ENCODE data around the gene GNA15.
"Not testable (repeated sequence)": the region's sequence is repeated elsewhere in the genome, so short reads cannot be mapped to it uniquely, and the experiment has no call there.

Gene GNA15

GRCh38 chr19:3135961-3136683, at the start of gene GNA15:
TSS of gene GNA15 (plus strand) at chr19:3136033. CDS start at chr19:3136451, 418 bp downstream.
- DNase-seq (ENCODE audit: low read depth), result no peak
- no peaks in the 10 kb centered on the region for H3K27me3 ChIP-seq (replicated peaks; ENCODE audit: control insufficient read depth, insufficient read depth, low read length)
- H3K9me3 ChIP-seq (ENCODE audit: control insufficient read depth, low read length), result no peaks in the 10 kb centered on the region
- peaks cover 6% of the 10 kb centered on the region for H3K4me1 ChIP-seq (ENCODE audit: control insufficient read depth, insufficient read depth, low read length)
- H3K4me3 ChIP-seq (ENCODE audit: low read length), result no peak within 1 kb of the TSS
- no peaks in the 10 kb centered on the region for H3K36me3 ChIP-seq (ENCODE audit: control insufficient read depth, insufficient read depth, low read length, severe bottlenecking)
- H3K9ac ChIP-seq (ENCODE audit: low read length), result peak within 1 kb of the TSS; percentile 27

- H3K9ac ChIP-seq (ENCODE audit: low read length), result no peak overlapping the region
- no peaks in the 10 kb centered on the region for H3K9me3 ChIP-seq (ENCODE audit: control insufficient read depth, low read length)
- no peaks in the 10 kb centered on the region for H3K4me1 ChIP-seq (ENCODE audit: control insufficient read depth, insufficient read depth, low read length)
- DNase-seq (ENCODE audit: low read depth), result no peak
- no peak overlapping the region for H3K4me3 ChIP-seq (ENCODE audit: low read length)
- H3K36me3 ChIP-seq (ENCODE audit: control insufficient read depth, insufficient read depth, low read length, severe bottlenecking), result no peaks in the 10 kb centered on the region
- no peaks in the 10 kb centered on the region for H3K27me3 ChIP-seq (replicated peaks; ENCODE audit: control insufficient read depth, insufficient read depth, low read length)
Observed at GRCh38 chr19:3087769-3088168, 48.1 kb upstream of the GNA15 start.

- H3K9ac ChIP-seq (ENCODE audit: low read length); H3K27me3 ChIP-seq (replicated peaks; ENCODE audit: control insufficient read depth, insufficient read depth, low read length); H3K4me3 ChIP-seq (ENCODE audit: low read length); DNase-seq (ENCODE audit: low read depth); H3K9me3 ChIP-seq (ENCODE audit: control insufficient read depth, low read length); H3K4me1 ChIP-seq (ENCODE audit: control insufficient read depth, insufficient read depth, low read length); H3K36me3 ChIP-seq (ENCODE audit: control insufficient read depth, insufficient read depth, low read length, severe bottlenecking): not testable (repeated sequence)
Observed at GRCh38 chr19:3089299-3089855, 46.5 kb upstream of the GNA15 start.

- Histone ChIP-seq H3K4me3 (ENCODE audit: low read length) (peak overlapping the region; percentile 96), H3K9ac (ENCODE audit: low read length) (peak overlapping the region; percentile 99), H3K9me3 (ENCODE audit: control insufficient read depth, low read length) (no peaks in the 10 kb centered on the region), H3K4me1 (ENCODE audit: control insufficient read depth, insufficient read depth, low read length) (peaks cover 40% of the 10 kb centered on the region), H3K27me3 (replicated peaks; ENCODE audit: control insufficient read depth, insufficient read depth, low read length) (no peaks in the 10 kb centered on the region), H3K36me3 (ENCODE audit: control insufficient read depth, insufficient read depth, low read length, severe bottlenecking) (no peaks in the 10 kb centered on the region)
- peak; percentile 63 for DNase-seq (ENCODE audit: low read depth)
Observed at GRCh38 chr19:3094601-3095440, 41.0 kb upstream of the GNA15 start.

GRCh38 chr19:3095441-3096191, 40.2 kb upstream of the GNA15 start:
- peaks cover 40% of the 10 kb centered on the region for H3K4me1 ChIP-seq (ENCODE audit: control insufficient read depth, insufficient read depth, low read length)
- no peaks in the 10 kb centered on the region for H3K36me3 ChIP-seq (ENCODE audit: control insufficient read depth, insufficient read depth, low read length, severe bottlenecking)
- peak; percentile 41 for DNase-seq (ENCODE audit: low read depth)
- H3K9me3 ChIP-seq (ENCODE audit: control insufficient read depth, low read length), result no peaks in the 10 kb centered on the region
- peak overlapping the region; percentile 96 for H3K4me3 ChIP-seq (ENCODE audit: low read length)
- H3K9ac ChIP-seq (ENCODE audit: low read length), result peak overlapping the region; percentile 99
- no peaks in the 10 kb centered on the region for H3K27me3 ChIP-seq (replicated peaks; ENCODE audit: control insufficient read depth, insufficient read depth, low read length)

- peak overlapping the region; percentile 96 for H3K4me3 ChIP-seq (ENCODE audit: low read length)
- H3K4me1 ChIP-seq (ENCODE audit: control insufficient read depth, insufficient read depth, low read length), result peaks cover 40% of the 10 kb centered on the region
- H3K9ac ChIP-seq (ENCODE audit: low read length), result peak overlapping the region; percentile 99
- DNase-seq (ENCODE audit: low read depth), result no peak
- H3K9me3 ChIP-seq (ENCODE audit: control insufficient read depth, low read length), result no peaks in the 10 kb centered on the region
- no peaks in the 10 kb centered on the region for H3K27me3 ChIP-seq (replicated peaks; ENCODE audit: control insufficient read depth, insufficient read depth, low read length)
- no peaks in the 10 kb centered on the region for H3K36me3 ChIP-seq (ENCODE audit: control insufficient read depth, insufficient read depth, low read length, severe bottlenecking)
Observed at GRCh38 chr19:3096267-3096901, 39.4 kb upstream of the GNA15 start.

- H3K9ac ChIP-seq (ENCODE audit: low read length), result peak overlapping the region; percentile 99
- no peaks in the 10 kb centered on the region for H3K36me3 ChIP-seq (ENCODE audit: control insufficient read depth, insufficient read depth, low read length, severe bottlenecking)
- no peaks in the 10 kb centered on the region for H3K9me3 ChIP-seq (ENCODE audit: control insufficient read depth, low read length)
- H3K27me3 ChIP-seq (replicated peaks; ENCODE audit: control insufficient read depth, insufficient read depth, low read length), result no peaks in the 10 kb centered on the region
- peaks cover 40% of the 10 kb centered on the region for H3K4me1 ChIP-seq (ENCODE audit: control insufficient read depth, insufficient read depth, low read length)
- peak overlapping the region; percentile 96 for H3K4me3 ChIP-seq (ENCODE audit: low read length)
- no peak for DNase-seq (ENCODE audit: low read depth)
Observed at GRCh38 chr19:3096902-3097326, 38.9 kb upstream of the GNA15 start.

- DNase-seq (ENCODE audit: low read depth), result no peak
- H3K9ac ChIP-seq (ENCODE audit: low read length), result peak overlapping the region; percentile 99
- H3K36me3 ChIP-seq (ENCODE audit: control insufficient read depth, insufficient read depth, low read length, severe bottlenecking), result no peaks in the 10 kb centered on the region
- H3K4me3 ChIP-seq (ENCODE audit: low read length), result peak overlapping the region; percentile 96
- no peaks in the 10 kb centered on the region for H3K9me3 ChIP-seq (ENCODE audit: control insufficient read depth, low read length)
- H3K27me3 ChIP-seq (replicated peaks; ENCODE audit: control insufficient read depth, insufficient read depth, low read length), result no peaks in the 10 kb centered on the region
- peaks cover 40% of the 10 kb centered on the region for H3K4me1 ChIP-seq (ENCODE audit: control insufficient read depth, insufficient read depth, low read length)
Observed at GRCh38 chr19:3097442-3097871, 38.4 kb upstream of the GNA15 start.

- H3K9me3 ChIP-seq (ENCODE audit: control insufficient read depth, low read length), result no peaks in the 10 kb centered on the region
- H3K4me3 ChIP-seq (ENCODE audit: low read length), result peak overlapping the region; percentile 96
- H3K27me3 ChIP-seq (replicated peaks; ENCODE audit: control insufficient read depth, insufficient read depth, low read length), result no peaks in the 10 kb centered on the region
- H3K9ac ChIP-seq (ENCODE audit: low read length), result peak overlapping the region; percentile 99
- peaks cover 40% of the 10 kb centered on the region for H3K4me1 ChIP-seq (ENCODE audit: control insufficient read depth, insufficient read depth, low read length)
- DNase-seq (ENCODE audit: low read depth), result no peak
- H3K36me3 ChIP-seq (ENCODE audit: control insufficient read depth, insufficient read depth, low read length, severe bottlenecking), result no peaks in the 10 kb centered on the region
Observed at GRCh38 chr19:3098141-3098514, 37.7 kb upstream of the GNA15 start.

GRCh38 chr19:3098515-3099346, 37.1 kb upstream of the GNA15 start:
- Histone ChIP-seq H3K4me1 (ENCODE audit: control insufficient read depth, insufficient read depth, low read length) (peaks cover 42% of the 10 kb centered on the region), H3K36me3 (ENCODE audit: control insufficient read depth, insufficient read depth, low read length, severe bottlenecking) (no peaks in the 10 kb centered on the region), H3K27me3 (replicated peaks; ENCODE audit: control insufficient read depth, insufficient read depth, low read length) (no peaks in the 10 kb centered on the region), H3K4me3 (ENCODE audit: low read length) (peak overlapping the region; percentile 96), H3K9me3 (ENCODE audit: control insufficient read depth, low read length) (no peaks in the 10 kb centered on the region), H3K9ac (ENCODE audit: low read length) (peak overlapping the region; percentile 99)
- DNase-seq (ENCODE audit: low read depth), result peak; percentile 25

Data from adipocyte (in vitro differentiated cells).